Ishikawa (cell line): Measurements from ENCODE around the gene NOL12.

ENCODE experiments used
- EP300 ChIP-seq: IDR thresholded peaks from 2 replicates; pipeline ENCODE4 v1.6.1; 2012; ENCODE audit warnings: borderline replicate concordance
- MAX ChIP-seq: IDR thresholded peaks from 2 replicates; pipeline ENCODE4 v1.6.1; 2012
- REST ChIP-seq: IDR thresholded peaks from 2 replicates; pipeline ENCODE4 v1.6.1; 2012; ENCODE audit warnings: low read depth, mild to moderate bottlenecking
- TCF12 ChIP-seq: IDR thresholded peaks from 2 replicates; pipeline ENCODE4 v1.6.1; 2012; ENCODE audit warnings: low read depth

GRCh38 chr22:37641561-37641949, 44.6 kb upstream of the NOL12 start:
- TF ChIP-seq TCF12, result no peak
- TF ChIP-seq REST, result no peak
- no peak for TF ChIP-seq MAX
- TF ChIP-seq EP300, result no peak
